Chondrocyte (in vitro differentiated cells): ENCODE data around the gene ZNF526. TPM values are rescaled to one million over a fixed set of nuclear protein-coding genes. Genes with fewer than 3 reads are reported as not detected.
A peak's percentile ranks its signal among the peaks of the same experiment; 100 is the strongest.

Source experiments
- DNase-seq: peaks from one replicate; pipeline ENCODE4 v3.0.0; 2021; ENCODE audit warnings: mixed read lengths, low spot score
- H3K27ac Mint-ChIP-seq: one replicate; pipeline ENCODE4 v1.8.0; 2021; ENCODE audit warnings: mild to moderate bottlenecking, moderate library complexity, mixed read lengths; ENCODE audit not compliant: unreplicated experiment
- H3K27me3 Mint-ChIP-seq: 2 replicates; pipeline ENCODE4 v1.8.0; 2021; ENCODE audit warnings: low read depth, mixed read lengths
- H3K36me3 Mint-ChIP-seq: 2 replicates; pipeline ENCODE4 v1.8.0; 2021; ENCODE audit warnings: low read depth, mixed read lengths
- H3K4me1 Mint-ChIP-seq: 2 replicates; pipeline ENCODE4 v1.8.0; 2021; ENCODE audit warnings: low read depth, mild to moderate bottlenecking, mixed read lengths
- H3K4me3 Mint-ChIP-seq: one replicate; pipeline ENCODE4 v1.8.0; 2021; ENCODE audit warnings: mild to moderate bottlenecking, moderate library complexity, mixed read lengths; ENCODE audit not compliant: unreplicated experiment
- H3K9me3 Mint-ChIP-seq: 2 replicates; pipeline ENCODE4 v1.8.0; 2021; ENCODE audit warnings: low read depth, mixed read lengths
- CTCF ChIP-seq: fragments of 200-600 bp; sonication (generic); IDR thresholded peaks from 2 replicates; pipeline ENCODE4 v1.5.0; 2021; ENCODE audit warnings: antibody characterized with exemption, mild to moderate bottlenecking, moderate library complexity
- total RNA-seq: library from RNA; stranded (reverse); gene quantifications from 3 replicates; pipeline ENCODE4 v1.2.1, GENCODE V29; 2021

ZNF526 gene
- total RNA-seq, 1 donor from 2014 or later: 16.6 TPM

GRCh38 chr19:42191330-42191729, 28.8 kb upstream of the ZNF526 start:
- TF ChIP-seq CTCF: no peak
- H3K27ac Mint-ChIP-seq: no peak overlapping the region
- peaks cover 6% of the 10 kb centered on the region for H3K36me3 Mint-ChIP-seq
- peaks cover 7% of the 10 kb centered on the region for H3K9me3 Mint-ChIP-seq
- peaks cover 3% of the 10 kb centered on the region for H3K4me1 Mint-ChIP-seq
- no peak overlapping the region for H3K4me3 Mint-ChIP-seq
- no peak for DNase-seq
- H3K27me3 Mint-ChIP-seq: peaks cover 20% of the 10 kb centered on the region

- Mint-ChIP-seq H3K27me3 (peaks cover 19% of the 10 kb centered on the region), H3K4me3 (no peak overlapping the region), H3K4me1 (peaks cover 3% of the 10 kb centered on the region), H3K9me3 (peaks cover 7% of the 10 kb centered on the region), H3K27ac (no peak overlapping the region), H3K36me3 (peaks cover 7% of the 10 kb centered on the region)
- no peak for TF ChIP-seq CTCF
- DNase-seq: no peak
Observed at GRCh38 chr19:42191855-42192254, 28.3 kb upstream of the ZNF526 start.

GRCh38 chr19:42193294-42193693, 26.8 kb upstream of the ZNF526 start:
- Mint-ChIP-seq H3K9me3 (peaks cover 7% of the 10 kb centered on the region), H3K36me3 (peaks cover 12% of the 10 kb centered on the region), H3K4me3 (no peak overlapping the region), H3K4me1 (peaks cover 3% of the 10 kb centered on the region), H3K27ac (no peak overlapping the region), H3K27me3 (peaks cover 18% of the 10 kb centered on the region)
- no peak for TF ChIP-seq CTCF
- DNase-seq: no peak

GRCh38 chr19:42193706-42194105, 26.4 kb upstream of the ZNF526 start:
- no peak for DNase-seq
- Mint-ChIP-seq H3K9me3 (peaks cover 7% of the 10 kb centered on the region), H3K4me1 (peaks cover 3% of the 10 kb centered on the region), H3K27ac (no peak overlapping the region), H3K27me3 (peaks cover 18% of the 10 kb centered on the region), H3K36me3 (peaks cover 15% of the 10 kb centered on the region), H3K4me3 (no peak overlapping the region)
- no peak for TF ChIP-seq CTCF

GRCh38 chr19:42196011-42197001, 23.8 kb upstream of the ZNF526 start:
- peak; percentile 94 for DNase-seq
- no peak overlapping the region for H3K27ac Mint-ChIP-seq
- TF ChIP-seq CTCF: no peak
- peaks cover 7% of the 10 kb centered on the region for H3K9me3 Mint-ChIP-seq
- H3K27me3 Mint-ChIP-seq: peaks cover 7% of the 10 kb centered on the region
- H3K4me3 Mint-ChIP-seq: no peak overlapping the region
- peaks cover 3% of the 10 kb centered on the region for H3K4me1 Mint-ChIP-seq
- H3K36me3 Mint-ChIP-seq: peaks cover 25% of the 10 kb centered on the region
